HG03139 (cell line): Measurements from ENCODE around the gene PLEKHG4B.
"Not testable (repeated sequence)": the region's sequence is repeated elsewhere in the genome, so short reads cannot be mapped to it uniquely, and the experiment has no call there.

Experiments used
- ATAC-seq: cut with Tn5 transposase; IDR thresholded peaks from one replicate; pipeline ENCODE4 v1.9.1; 2021; ENCODE audit not compliant: unreplicated experiment

Gene PLEKHG4B

DNA sequence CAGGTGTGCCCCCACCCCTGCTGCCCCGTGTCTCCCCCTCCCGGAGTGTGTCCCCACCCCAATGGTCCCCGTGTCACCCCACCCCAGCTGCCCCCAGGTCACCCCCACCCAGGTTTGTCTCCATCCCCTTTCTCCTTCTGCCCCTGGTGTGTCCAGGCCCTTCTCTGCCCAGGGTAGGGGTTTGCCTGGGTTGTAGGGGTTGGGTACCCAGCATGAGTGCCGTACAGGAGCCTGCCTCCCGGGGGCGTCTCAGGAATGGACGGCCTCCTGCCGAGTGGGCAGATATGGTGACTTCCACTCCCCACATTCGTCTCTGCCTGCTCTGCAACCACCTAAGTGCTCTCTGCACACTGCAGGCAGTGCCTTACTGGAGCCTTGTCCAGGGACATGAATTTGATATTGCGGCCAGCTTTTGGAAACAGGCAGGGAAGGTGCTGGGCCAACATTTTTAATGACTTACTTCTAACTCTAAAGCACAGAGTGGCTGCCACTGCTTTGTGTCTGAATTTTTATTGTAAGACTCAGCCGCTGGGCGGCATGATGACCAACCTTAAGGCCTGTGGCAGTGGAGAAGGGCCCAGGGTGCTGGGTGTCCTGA lies 106.0 kb downstream of the PLEKHG4B start:
- no peak for ATAC-seq

DNA sequence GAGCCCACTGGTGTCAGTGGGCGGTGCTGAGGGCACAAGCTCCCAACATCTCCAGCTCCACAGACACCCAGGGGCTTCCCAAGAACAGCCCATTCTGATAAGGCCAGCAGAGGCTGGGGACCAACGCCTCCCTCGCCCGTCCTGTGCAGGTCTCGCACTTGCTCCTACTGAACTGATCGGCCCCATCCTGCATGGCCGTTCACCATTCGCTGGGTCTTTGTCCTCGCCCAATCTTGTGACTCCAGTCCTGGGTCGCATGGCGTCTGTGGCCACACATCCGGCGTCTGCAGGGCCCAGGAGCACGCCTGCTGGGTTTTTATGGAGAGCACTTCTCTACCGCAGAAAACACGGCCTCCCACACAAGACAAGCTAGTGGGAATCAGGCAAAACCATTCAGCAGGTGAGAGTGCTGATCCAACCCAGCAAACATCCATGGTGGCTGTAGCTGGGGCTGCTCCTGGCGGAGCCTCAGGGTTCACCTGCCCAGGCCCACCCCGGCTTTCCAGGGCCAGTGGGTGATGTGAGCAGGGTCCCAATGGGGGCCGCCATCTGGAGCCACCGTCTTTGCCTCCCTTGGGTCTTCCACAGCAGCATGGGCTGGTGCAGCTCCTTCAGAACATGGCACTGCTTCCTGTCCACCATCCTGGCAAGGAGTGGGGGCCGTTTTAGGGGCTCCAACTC lies 106.7 kb downstream of the PLEKHG4B start:
- ATAC-seq: no peak

GRCh38 chr5:199197-199949 lies 107.4 kb downstream of the PLEKHG4B start:
- no peak for ATAC-seq

DNA sequence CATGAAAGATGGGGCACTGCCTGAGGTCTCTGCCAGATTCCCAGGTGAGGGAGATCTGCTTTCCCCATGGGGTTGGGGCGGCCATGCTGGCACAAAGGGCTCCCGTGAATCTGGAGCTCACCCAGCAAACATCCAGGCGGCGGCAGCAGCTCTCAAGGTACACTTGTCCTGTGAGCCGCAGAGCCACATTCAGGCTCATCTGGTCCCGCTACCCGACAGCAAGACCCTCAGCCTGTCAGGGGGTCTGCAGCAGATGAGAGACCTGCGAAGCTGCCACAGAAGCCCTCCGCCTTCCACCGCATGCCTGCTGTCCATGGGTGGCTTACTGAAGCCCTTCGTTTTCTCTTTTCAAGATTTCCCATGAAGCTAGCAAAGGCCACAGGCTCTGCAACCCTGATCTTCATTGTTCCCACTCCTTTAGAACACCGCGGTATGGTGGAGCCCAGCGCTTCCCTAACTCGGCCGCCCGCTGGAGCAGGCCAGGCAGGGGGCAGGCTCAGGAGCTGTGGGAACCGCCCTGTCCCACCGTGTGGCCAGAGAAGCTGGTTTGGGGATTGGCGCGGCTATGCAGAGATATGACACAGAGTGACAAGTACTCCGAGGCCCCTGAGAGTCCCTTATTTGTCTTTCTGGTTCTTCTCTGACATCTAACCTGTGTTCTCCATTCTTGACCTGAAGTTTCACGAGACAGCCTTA lies 108.1 kb downstream of the PLEKHG4B start:
- ATAC-seq: no peak

- ATAC-seq: no peak
Observed at GRCh38 chr5:200985-201384, 109.0 kb downstream of the PLEKHG4B start.

DNA sequence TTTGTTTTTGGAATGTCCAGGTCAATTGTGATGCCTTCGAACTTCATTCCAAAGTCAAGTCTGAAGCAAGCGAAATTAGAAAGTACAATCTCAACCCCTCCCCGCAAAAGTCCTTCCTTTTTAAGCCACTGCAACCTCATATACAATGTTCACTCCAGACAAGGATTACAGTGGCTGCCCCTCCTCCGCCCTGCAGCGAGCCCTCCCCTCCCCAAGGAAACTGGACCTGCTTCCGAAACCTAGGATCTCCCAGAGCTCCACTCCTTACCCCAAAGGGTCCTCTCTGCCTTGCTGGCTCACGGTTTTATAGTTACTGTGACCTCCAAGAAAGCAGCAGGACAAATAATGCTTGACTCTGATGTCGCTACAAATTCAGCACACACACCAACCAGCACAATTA lies 109.7 kb downstream of the PLEKHG4B start:
- no peak for ATAC-seq

GRCh38 chr5:203246-203930 lies 111.4 kb downstream of the PLEKHG4B start:
- ATAC-seq: no peak

- no peak for ATAC-seq
Observed at GRCh38 chr5:204001-204400, 112.0 kb downstream of the PLEKHG4B start.

- no peak for ATAC-seq
Observed at GRCh38 chr5:204462-204861, 112.5 kb downstream of the PLEKHG4B start.

- no peak for ATAC-seq
Observed at GRCh38 chr5:204966-205670, 113.2 kb downstream of the PLEKHG4B start.

GRCh38 chr5:206406-206805 lies 114.4 kb downstream of the PLEKHG4B start:
- no peak for ATAC-seq

GRCh38 chr5:206927-207536 lies 115.1 kb downstream of the PLEKHG4B start:
- ATAC-seq: no peak

DNA sequence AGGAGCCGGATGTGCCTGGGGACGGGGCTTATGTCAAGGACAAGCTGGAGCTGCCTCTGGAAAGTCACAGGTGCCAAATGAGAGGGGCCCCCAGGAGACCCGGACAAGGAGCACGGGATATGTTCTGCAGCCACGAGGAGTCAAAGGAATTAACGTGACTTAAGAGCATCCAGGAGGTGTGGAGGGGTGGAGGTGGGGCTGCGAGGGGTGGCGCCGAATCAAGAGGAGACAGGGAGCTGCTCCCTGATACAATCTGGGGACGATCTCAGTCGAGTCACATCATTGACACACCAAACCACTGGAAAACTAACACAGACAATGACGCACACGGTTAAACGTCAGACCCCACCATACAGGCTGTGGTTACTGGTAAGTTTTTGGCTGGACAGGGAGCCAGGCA lies 115.6 kb downstream of the PLEKHG4B start:
- ATAC-seq: no peak

GRCh38 chr5:208449-209114 lies 116.6 kb downstream of the PLEKHG4B start:
- ATAC-seq: no peak

GRCh38 chr5:213803-214395 lies 121.9 kb downstream of the PLEKHG4B start:
- ATAC-seq: no peak

DNA sequence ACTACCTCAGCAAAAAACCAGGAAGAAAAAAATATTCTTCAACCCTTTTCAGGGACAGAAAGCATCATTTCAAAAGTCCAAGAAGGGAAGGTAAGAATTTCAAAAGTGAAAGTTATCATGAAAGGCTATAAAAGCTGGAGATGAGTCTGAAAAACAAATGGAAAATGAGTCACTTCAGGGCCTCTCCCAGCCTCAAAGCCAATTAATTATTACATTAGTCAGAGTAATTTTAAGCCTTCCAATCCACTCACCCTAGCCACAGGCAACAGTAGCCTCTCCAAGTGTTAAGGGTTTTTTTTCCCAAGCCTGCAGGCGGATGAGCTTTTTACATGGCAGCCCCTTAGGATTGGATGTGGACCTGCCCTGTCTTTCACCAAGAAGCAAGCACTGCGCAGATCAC lies 123.3 kb downstream of the PLEKHG4B start:
- not testable (repeated sequence) for ATAC-seq

DNA sequence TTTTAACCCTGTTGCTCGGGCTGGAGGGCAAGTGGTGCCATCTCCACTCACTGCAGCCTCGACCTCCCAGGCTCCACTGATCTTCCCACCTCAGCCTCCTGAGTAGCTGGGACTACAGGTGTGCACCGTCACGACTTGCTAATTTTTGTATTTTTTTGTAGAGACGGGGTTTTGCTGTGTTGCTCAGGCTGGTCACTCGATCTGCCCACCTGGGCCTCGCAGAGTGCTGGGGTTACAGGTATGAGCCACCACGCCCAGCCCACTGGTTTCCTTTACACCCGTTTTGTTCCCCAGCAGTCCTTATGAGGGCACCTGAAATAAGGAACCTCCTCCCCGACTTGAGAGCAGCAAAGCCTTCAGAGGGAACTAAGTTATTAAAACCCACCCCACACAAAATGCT lies 124.1 kb downstream of the PLEKHG4B start:
- ATAC-seq: not testable (repeated sequence)

DNA sequence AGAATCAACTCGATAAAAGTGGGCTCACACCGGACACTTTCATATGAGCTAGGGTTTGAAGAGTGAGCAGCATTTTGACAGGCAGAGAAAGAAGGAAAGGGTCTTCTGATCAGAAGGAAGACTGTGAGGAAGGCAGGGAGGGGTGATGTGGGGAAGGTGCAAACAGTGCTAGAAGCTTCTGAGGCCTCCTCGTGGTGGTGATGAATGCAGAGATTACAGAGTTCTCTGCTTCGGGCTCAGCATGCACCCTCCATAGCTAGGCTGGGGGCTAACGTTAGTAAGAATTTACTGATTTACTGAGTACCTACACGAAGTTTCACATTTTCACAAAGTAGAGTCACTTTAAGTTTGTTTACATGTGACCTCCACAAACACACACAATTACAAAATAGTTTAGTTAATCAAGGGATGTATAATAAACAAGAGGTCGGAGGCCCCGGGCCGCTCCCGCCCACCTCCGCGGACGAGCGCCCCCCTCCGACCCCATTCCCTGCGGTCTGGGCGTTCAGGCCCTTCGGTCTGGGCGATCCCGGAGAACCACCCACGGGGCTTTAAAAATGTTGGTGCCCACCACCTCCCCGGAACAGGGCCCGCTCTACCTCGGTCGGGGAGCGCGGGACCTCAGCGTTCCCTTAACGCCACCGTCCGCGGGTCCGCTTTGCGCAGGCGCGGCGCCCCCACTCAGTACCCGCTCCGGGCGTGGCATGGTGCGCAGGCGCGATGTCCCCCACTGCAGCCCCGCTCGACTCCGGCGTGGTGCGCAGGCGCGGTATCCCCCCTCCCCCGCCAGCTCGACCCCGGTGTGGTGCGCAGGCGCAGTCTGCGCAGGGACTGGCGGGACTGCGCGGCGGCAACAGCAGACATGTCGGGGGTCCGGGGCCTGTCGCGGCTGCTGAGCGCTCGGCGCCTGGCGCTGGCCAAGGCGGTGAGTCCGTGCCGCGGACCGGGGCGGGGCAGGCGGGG lies 125.8 kb downstream of the PLEKHG4B start, which contains the start of the genes CCDC127 and SDHA:
Gene CCDC127, minus strand, starts transcription at position 660 of the 963 bp plus-strand sequence. CDS start 1,304 bp downstream, outside the sequence.
Gene SDHA, plus strand, starts transcription at position 827 of the 963 bp plus-strand sequence. Its CDS starts 36 bp downstream, at position 863.
- ATAC-seq: peak; percentile 72
